A549 (cell line): ENCODE data around the gene ENTPD2.

Experiments used
- CTCF ChIP-seq: fragments of >200 bp; sonication (Bioruptor Twin); formaldehyde crosslinking; IDR thresholded peaks from 3 replicates; pipeline ENCODE4 v1.5.1; 2016
- EHMT2 ChIP-seq: fragments of 200-600 bp; sonication (generic); IDR thresholded peaks from 2 replicates; pipeline ENCODE4 v1.6.1; 2016; ENCODE audit warnings: antibody characterized with exemption, low read depth, mild to moderate bottlenecking, moderate library complexity

- TF ChIP-seq CTCF (peak; percentile 86), EHMT2 (no peak)
Measured at GRCh38 chr9:137034709-137035506, 19.0 kb downstream of the ENTPD2 start.
